A204.1 (cell line): Measurements from ENCODE around the gene CDV3.
A peak's percentile ranks its signal among the peaks of the same experiment; 100 is the strongest.

Experiments used
- FAIRE-seq: peaks from 2 replicates; lab custom pipeline; 2012; peaks lifted over from hg19 to GRCh38; lab: Jason Lieb, UNC

The CDV3 gene

DNA sequence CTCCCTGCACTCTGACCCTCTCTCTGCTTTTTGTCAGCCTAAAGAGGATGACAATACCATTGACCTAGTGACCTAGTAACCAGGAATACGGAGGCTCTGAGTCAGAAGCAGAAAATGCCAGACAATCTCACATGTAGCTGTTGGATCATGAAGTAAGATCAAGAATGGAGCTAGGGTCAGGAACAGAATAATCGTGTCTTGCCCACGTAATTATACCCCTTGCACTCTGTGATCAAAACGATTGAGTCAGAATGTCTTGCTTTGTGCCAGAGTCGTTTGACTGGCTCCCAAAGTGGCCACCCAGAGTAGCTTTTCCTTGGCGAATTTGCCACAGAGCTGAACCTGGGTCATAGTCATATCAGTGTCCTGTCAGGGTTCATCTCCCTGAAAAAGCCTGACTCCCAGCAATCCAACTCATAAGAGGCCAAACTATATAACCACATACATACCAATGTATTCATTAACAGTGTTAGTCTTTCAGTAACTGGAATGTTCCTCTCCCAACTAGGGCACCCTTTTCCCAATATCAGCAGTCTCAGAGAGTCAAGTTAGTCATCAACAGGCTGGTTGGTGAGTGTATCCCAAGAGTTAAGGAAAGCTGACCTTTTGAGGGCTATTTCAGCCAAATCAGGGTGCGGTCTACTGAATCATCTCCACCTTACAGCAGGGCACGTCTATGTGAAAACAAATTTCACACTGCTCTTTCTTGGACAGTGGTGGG lies 5.0 kb upstream of the CDV3 start:
- FAIRE-seq: no peak

DNA sequence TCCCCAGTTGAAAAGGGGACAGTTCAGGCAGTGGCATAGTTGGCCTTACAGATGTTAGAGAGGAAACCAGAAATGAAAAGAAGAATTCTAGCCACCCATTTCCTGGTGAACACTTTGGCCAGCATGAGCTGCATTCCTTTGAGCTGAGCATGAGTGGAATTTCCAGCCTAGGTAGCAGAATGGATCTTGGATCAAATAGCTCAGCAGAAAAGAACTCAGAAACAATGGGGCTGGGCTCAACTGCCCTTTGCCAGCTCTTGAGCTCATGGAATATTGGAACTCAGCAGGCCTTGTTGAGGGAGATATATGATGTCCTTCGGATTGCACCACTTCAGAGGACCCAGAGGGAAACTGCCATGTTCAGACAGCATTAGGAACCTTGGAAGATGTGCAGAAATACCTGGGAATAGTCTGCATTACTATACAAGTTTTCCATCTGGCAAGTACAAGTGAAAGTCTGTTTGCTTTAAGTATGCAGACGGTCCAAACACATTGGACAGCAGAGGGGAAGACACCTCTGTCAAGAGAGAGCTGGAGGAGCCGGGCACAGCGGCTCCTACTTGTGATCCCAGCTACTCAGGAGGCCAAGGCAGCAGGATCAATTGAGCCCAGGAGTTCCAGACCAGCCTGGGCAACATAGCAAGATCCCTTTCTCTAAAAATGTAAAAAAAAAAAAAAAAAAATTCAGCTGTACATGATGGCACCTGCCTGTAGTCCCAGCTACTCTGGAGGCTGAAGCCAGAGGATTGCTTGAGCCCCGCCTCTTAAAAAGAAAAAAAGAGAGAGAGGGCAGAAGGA lies 3.1 kb upstream of the CDV3 start:
- FAIRE-seq: no peak

DNA sequence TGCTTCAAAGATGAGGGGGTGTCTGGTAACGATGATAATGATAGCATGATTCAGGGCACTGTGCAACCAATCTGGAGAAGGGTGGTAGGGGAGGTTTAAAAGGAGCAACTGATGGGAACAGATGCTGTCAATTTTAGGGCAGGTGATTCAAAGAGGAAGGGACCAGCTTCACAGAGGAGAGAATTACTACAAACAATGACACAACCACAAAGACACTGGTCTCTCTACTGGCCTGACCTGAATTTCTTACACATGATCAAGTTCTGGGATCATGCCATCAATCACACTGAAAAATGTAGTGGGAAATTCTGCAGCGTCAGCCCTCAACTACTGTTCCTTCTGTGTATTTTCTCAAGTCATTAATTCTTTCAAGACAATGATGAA lies 2.6 kb upstream of the CDV3 start:
- FAIRE-seq: no peak

DNA sequence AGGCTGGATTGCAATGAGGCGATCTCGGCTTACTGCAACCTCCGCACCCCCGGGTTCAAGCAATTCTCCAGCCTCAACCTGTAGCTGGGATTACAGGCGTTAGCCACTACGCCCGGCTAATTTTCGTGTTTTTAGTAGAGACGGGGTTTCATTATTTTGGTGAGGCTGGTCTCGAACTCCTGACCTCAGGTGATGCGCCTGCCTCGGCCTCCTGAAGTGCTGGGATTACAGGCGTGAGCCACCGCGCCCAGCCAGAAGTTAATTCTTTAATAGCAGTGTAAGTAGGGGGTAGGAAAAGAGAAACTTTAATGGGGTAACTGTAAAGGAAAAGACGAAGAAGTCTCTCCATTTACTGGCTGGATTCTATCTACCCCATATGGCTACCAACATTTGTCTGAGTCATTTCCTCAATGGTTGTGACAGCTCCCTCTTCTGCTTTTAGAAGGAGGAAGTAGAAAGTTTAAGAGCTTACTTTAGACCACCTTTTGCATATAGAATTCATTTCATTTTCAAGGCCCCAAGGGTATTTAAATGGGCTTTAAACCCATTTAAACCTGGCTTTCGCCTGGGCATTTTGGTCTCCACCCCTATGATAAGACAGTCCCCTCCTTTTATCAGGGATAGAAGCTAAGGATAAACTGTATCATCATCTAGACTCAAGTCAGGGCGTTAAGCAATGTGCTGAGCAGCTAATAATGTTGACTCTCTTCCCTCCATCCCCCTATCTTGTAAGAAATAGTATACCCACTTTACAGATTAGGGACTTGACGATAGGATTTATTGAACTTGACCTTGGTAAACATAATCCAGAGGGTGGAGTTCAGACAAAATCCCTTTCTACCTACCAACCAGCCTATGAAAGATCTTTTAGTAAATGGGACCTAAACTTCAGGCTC lies 1.1 kb upstream of the CDV3 start:
- no peak for FAIRE-seq

DNA sequence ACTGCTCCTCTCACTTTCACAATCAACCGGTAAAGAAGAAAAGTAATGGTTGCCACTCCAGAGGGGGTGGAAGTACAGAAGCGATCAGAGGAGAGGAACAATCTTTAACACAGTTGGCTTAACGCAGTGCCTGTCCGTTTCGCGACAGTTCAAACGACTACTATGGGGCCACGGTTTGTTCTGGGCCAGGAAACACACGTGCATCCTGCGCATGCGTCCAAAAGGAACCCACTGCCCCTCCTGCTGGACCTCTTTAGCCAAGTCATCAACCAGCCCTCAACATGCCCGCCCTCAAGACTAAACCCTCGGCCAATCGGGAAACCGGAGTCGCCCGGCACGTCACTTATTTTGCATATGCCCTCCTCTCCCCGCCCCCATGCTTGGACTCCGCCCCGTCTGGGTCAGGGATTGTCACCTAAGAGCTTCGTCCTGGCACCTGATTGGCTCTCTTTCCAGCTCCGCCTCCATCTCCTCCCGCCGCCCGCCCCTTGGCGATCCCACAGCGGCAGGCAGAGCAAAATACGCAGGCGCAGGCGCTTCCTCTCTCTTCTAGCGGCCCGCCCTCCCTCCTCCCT lies 345 bp upstream of the CDV3 start:
- FAIRE-seq: peak; percentile 99

DNA sequence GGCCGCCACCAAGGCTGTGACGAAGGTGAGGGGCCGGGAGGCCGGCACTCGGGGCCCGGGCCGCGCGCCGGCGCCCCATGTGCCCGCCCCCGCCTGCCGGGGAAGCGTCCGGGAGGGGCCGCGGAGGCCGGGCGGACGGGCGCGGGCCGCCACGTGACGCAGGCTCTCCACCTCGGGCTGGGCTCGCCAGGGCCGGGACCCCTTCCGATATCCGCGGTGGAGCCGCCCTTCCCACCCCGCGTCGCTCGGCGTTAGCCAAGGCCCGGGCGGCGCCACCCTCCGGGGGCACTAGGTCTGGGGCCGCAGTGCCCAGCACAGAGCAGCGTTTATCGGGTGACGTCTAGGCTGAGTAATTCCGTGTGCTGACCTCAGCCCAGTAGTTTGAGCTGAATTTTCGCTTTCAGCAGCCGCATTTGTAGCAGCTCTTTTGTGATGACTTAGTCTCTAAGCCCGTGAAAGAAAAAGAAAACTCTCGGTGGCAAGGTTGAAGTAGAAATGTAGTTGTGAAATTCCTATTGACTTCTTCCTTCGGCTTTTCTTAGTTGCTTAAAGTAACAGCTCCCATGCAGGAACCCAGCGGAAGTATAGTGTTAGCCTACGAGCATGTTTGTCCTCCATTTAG lies 885 bp downstream of the CDV3 start:
- no peak for FAIRE-seq

DNA sequence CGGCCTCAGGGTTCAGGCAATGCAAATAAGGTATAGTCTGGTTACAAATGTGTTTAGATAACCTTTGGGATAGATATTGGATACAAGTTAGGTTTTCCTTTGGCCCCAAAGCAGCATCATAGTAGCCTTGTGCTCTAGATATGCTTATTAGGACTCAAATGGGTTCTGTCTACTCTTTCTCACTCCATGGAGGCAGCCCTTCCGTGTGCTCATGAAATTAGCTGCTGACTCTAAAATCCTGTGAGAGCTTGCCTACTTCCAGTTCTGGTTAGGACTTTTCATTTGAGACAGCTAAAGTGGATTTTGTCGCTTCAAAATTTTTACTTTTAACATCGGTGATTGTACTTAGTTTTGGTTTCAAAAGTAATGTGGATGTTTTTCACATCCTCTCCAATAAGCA lies 1.6 kb downstream of the CDV3 start:
- FAIRE-seq: no peak

DNA sequence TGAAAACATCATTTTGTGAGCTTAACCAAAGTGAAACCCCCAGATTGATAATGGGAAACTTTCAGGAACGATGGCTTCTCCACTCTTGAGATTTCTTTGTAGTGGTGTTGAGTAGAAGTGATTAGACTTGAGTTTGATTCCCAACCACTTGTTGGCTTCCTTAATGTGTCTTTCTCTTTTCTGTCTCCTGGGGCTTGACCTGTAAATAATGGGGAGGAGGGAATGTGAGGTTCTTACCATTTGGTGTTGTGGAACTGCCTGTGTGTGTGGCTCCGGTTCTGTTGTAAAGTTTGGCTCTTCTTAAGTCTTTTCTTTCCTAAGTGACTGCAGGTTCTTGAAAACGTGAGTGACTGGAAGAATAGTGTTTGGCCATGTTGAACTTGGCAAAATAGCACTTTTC lies 2.7 kb downstream of the CDV3 start:
- no peak for FAIRE-seq

DNA sequence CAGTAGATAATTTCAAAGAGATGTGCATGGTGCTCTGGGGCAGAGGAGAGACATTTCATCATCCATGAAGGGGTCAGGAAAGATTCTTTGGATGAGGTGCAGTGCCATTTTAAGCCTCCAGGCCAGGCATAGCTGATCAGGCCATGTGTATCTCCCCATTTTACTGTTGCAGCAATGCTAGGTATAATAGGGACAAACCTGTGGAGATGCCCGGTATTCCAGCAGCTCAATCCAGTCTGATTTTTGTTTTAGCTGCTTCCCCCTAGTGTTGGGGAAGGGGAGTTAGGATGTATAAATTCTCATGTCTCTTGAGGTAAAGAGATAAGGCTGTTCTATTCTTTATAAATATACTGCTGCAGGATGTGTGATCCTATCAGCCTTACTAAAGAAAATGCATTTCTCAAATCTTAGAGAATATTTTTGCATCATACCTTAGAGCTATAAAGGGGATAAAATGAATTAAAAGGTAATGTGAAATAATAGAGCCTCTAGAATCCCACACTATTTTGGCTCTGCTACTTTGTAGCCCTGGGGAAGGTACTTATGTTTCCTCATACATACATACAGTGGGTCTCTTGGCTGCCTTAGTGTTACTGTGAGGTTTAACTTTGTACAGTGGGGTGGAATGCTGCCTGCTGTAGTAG lies 5.2 kb downstream of the CDV3 start:
- no peak for FAIRE-seq

DNA sequence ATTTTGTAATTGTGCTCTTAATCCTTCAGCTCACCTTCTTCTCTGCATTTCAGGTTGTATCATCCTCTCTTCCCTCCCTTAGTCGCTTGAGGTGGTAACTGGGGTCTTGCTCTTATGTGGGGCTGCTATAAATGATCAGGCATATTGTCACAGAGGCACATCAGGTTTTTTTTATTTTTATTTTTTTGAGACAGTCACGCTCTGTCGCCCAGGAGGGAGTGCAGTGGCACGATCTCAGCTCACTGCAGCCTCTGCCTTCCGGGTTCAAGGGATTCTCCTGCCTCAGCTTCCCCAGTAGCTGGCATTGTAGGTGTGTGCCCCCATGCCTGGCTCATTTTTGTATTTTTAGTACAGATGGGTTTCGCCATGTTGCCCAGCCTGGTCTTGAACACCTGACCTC lies 9.9 kb downstream of the CDV3 start:
- no peak for FAIRE-seq

DNA sequence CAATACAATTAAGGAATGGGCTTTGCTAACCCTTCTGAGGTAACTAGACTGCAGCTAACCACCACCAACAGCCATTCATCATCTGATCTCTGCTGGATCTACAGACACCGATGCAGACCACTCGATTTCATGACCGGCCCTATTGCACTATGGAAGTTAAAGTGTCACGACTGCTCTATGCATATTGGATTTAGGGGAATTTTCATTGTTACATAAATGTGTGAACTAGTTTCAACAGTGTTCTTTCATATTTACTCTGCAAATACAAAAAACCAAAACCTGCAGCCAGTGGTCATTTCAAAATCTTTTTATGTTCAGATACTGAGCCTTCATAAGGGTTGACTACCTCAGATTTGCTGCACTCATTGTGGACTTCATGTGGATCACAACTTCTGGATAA lies 14.5 kb downstream of the CDV3 start:
- FAIRE-seq: no peak

DNA sequence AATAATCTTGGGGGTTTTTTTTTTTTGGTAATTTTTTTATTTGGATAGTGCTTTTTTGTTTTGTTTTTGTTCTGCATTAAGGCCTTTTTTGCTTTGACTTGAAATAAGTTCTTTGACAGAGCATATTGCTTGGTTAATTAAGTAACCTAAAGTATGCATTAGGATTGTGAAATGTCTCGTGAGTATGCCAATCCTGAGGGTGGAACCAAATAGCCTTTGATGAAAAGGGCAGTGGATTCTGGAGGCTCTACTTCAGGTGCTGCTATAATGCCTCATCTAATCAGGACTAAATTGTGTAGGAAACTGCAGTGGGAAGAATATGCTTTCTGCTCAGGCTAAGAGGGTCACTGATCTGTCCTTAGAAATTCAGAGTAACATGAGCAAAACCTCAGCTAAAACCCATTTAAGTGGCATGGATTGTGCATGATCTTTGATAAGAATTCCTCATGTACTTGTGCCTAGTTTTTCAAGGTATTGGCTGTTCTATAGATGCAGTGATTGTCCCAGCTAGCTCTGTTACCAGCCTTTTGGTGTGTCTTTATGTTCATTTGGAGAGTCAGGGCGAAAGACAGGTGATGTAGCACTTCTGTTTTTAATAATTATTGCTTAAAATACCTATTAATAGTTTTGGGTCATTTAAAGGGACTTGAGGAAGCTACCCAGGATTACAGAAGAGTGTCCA lies 15.4 kb downstream of the CDV3 start:
- FAIRE-seq: no peak

DNA sequence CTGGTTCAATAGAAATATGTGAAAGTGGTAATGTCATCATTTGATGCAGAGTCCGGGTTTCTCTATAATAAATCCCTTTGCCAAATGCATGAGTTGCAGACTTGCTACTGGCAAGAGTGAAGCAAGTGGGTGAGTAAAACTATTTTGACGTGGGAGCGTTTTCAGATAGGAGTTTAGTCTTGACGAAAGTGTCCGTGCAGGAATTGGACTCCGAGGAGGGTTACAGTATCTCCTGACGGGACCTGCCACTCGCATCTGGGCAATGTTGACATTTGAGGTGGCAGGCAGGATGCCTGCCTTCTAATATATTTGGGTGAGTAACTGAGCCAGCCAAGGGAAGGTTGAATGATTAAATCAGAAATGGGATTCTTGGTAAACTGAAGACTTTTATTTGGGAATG lies 16.0 kb downstream of the CDV3 start:
- FAIRE-seq: no peak

DNA sequence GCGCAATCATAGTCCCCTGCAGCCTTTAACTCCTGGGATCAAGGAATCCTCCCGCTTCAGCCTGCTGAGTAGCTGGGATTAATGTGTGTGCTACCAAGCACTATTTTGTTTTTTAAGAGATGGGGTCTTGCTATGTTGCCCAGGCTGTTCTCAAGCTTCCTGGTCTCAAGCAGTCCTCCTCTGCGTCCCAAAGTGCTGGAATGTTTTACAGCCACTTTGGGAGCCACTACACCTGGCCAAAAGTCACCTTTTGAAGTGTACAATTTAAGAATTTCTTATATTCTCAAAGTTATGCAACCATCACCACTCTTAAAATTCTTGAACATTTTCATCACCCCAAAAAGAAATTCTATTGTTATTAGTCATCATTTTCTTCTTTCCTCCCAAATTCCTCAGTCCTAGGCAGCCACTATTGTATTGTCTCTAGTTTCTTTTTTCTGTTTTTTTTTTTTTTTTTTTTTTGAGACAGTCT lies 17.8 kb downstream of the CDV3 start:
- FAIRE-seq: no peak

DNA sequence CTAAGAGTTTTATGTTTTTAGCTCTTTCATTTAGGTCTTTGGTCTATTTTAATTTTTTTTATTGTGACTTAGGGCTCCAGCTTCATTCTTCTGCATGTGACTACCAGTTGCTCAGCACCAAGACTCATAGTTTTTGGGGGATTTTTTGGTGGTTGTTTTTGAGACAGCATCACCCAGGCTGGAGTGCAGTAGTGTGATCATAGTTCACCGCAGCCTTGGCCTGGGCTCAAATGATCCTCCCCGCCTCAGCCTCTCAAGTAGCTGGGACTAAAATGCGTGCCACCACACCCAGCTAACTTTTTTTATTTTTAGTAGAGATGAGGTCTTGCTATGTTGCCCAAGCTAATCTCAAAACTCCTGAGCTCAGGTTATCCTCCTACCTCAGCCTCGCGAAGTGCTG lies 19.4 kb downstream of the CDV3 start:
- no peak for FAIRE-seq

DNA sequence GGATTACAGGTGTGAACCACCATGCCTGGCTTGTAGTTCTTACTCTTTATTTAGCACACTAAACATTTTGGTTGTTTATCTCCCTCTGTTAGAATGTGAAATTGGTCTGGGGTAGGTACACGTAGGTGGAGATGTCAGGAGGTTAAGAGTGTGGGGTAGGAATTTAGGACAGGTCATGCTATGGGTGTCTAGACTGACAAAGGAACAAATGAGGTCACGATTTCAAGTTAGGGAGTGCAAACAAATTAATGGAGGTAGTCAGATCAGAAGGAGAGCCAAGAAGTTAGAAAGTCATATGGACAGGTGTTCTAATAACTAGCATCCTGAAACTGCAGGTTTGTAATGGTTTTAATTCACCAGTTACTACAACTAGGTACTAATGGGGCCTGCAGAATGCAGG lies 19.8 kb downstream of the CDV3 start:
- no peak for FAIRE-seq

DNA sequence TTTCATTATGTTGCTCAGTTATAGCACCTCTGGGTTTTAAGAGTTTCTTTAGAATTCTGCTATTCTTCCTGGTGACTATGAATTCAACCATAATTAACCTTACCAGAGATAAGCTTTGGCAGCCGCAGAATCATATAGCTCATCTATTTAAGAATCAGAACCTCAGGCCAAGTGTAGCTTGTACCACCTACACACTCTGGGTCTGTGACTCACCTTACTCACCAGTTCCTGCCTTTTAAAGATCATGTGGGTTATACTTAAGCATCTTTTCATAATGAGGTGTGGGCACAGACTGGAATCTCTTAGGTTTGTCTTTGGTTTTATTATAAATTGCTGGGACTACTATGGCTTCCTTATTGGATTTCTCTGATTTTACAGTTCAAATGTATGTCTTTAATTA lies 21.9 kb downstream of the CDV3 start:
- FAIRE-seq: no peak

DNA sequence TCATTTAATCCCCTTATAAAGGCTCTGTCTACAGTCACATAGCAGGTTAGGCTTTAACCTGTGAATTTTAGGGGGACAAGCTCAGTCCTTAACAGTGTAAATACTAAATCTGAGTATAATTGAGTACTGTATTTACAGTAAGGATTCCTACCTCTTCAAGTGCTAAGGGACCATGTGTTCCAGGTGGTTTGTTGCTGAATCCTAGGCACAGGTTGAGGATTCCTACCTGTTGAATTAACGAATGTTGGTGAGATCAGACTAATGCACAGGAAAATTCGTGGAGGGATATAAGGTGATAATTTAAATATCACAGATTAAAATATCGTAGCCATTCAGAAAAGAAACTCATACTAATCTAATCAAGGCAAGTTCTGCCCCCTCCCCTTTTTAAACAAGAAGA lies 24.9 kb downstream of the CDV3 start:
- FAIRE-seq: no peak

DNA sequence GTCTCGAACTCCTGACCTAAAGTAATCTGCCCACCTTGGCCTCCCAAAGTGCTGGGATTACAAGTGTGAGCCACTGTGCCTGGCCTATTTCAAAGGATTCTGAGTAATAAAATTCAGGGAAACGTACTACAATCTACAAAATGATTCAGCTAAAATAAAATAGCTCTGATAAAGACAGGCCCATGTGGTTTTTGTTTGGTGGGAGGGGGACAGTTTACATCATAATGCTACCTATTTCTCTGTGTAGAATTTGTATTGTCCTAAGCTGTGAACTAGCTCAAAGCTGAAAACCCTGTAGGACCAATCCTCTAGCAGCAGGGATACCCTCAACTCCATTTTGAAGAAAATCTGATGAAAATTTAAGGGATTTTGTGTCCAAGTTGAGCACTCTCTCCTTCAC lies 25.8 kb downstream of the CDV3 start:
- FAIRE-seq: no peak

DNA sequence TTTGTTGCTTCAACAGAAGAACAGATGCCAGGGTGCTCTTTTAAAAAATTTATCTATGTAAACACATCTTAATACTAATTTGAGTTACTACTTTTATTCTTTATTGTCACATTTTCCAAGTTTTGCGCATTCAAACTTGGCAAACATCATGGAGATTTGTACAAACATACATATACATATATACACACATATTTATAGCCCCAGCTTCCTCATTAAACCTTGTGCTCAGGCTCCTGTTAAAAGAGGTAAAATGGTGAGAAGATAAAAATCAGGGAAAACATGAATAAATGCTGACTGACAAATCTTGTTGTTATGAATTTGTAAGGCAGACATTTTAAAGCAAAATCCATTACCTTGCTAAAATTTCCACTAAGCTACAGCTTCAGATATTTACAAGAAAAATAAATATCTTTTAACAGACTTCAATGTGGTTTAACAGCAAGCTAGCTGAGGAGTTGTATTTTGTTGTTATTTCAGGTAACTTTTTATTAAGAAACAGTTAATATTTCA lies 27.1 kb downstream of the CDV3 start:
- no peak for FAIRE-seq

DNA sequence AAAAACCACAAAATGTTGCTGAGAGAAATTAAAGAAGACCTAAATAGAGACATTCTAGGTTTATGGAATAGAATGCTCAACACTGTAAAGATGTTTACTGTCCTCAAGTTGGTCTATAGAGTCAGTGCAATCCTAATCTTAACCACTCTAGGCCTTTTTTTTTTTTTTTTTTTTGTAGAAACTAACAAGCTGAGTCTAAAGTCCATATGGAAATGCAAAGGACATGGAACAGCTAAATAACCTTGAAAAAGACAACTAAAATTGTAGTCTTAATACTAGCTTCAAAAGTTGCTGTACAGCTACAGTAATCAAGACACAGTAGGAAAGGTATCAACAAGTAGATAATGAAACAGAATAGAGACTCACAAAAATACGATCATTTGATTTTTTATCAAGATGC lies 32.9 kb downstream of the CDV3 start:
- FAIRE-seq: no peak
